T-helper 17 cell (primary cell): ENCODE data around the gene MRPS6. TPM values are rescaled to one million over a fixed set of nuclear protein-coding genes. Genes with fewer than 3 reads are reported as not detected.

ENCODE experiments used
- ATAC-seq: fragments of 150-1000 bp; cut with Tn5 transposase; 2 replicates; pipeline ENCODE4 v1.10.0; 2021; ENCODE audit warnings: mild to moderate bottlenecking, moderate library complexity
- DNase-seq, 3 donors: peaks; one replicate each; pipeline versions ENCODE4 v3.0.0 to v3.0.0-alpha.2; 2020 to 2021
- H3K9me3 ChIP-seq: one replicate; pipeline ENCODE4 v1.7.0; 2013; ENCODE audit warnings: low read length, mild to moderate bottlenecking; ENCODE audit not compliant: control insufficient read depth, poor library complexity, severe bottlenecking
- H3K27ac Mint-ChIP-seq: one replicate; pipeline ENCODE4 v1.8.0; 2022; ENCODE audit warnings: mild to moderate bottlenecking, moderate library complexity, mixed read lengths
- H3K27me3 Mint-ChIP-seq: one replicate; pipeline ENCODE4 v1.8.0; 2022; ENCODE audit warnings: mixed read lengths
- H3K36me3 Mint-ChIP-seq: one replicate; pipeline ENCODE4 v1.8.0; 2022; ENCODE audit warnings: low read depth, mixed read lengths
- H3K4me1 Mint-ChIP-seq: one replicate; pipeline ENCODE4 v1.8.0; 2022; ENCODE audit warnings: mild to moderate bottlenecking, mixed read lengths
- H3K4me3 Mint-ChIP-seq: one replicate; pipeline ENCODE4 v1.8.0; 2022; ENCODE audit warnings: mild to moderate bottlenecking, moderate library complexity, mixed read lengths
- total RNA-seq, 4 donors: library from RNA in 2 of 4; stranded (reverse) in 2 of 4; gene quantifications; one replicate each; pipeline ENCODE4 v1.2.3 and lab custom pipeline; 2022 to 2026

MRPS6 gene
- total RNA-seq, 2 donors from 2014 or later: 21.0 to 26.5 TPM

DNA sequence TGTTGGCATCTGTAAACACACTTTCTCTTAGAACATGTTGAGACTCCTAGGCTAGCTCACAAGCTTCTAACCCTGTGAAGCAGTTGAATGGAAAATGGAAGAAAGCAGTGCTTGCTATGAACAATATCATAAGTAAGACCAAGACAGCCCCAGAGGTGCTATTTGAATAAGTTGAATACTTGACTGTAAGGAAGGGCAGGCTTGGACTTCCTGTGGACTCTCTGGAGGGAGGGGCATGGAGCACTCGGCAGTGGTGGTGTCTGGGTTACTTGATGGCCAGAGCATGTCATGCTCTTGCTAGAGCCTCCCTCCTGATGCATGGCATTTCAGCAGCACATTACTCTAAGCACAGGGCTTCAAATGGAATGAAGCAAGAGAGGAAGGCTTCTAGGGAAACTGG, 60.0 kb downstream of the MRPS6 start:
- no peak for ATAC-seq
- Mint-ChIP-seq H3K27ac (peak overlapping the region; percentile 49), H3K4me3 (no peak overlapping the region), H3K4me1 (peaks cover 38% of the 10 kb centered on the region), H3K36me3 (peaks cover 7% of the 10 kb centered on the region), H3K27me3 (no peaks in the 10 kb centered on the region)
- no peaks in the 10 kb centered on the region for H3K9me3 ChIP-seq
- no peak for DNase-seq

DNA sequence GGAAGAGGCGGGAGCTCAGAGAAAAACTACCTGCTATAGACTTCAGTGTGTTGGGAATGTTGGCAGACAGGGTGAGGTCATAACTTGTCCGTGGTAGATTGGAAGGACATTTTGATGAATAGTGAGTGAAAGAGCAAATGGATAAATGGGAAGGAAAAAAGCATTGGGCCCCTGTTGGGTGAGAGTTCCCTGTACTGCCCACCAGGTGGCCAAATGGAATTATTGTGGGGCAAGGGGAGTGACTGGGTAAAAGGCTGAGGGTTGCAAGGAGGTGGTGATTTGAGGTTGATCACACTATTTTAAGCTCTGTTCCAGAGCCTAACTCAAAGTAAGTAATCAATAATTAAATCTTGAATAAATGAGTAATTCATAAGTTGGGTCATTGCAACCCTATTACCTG, 60.4 kb downstream of the MRPS6 start:
- no peak overlapping the region for H3K4me3 Mint-ChIP-seq
- H3K27me3 Mint-ChIP-seq: no peaks in the 10 kb centered on the region
- peaks cover 34% of the 10 kb centered on the region for H3K4me1 Mint-ChIP-seq
- ATAC-seq (no peak), DNase-seq (no peak)
- peaks cover 7% of the 10 kb centered on the region for H3K36me3 Mint-ChIP-seq
- no peaks in the 10 kb centered on the region for H3K9me3 ChIP-seq
- H3K27ac Mint-ChIP-seq: peak overlapping the region; percentile 49

DNA sequence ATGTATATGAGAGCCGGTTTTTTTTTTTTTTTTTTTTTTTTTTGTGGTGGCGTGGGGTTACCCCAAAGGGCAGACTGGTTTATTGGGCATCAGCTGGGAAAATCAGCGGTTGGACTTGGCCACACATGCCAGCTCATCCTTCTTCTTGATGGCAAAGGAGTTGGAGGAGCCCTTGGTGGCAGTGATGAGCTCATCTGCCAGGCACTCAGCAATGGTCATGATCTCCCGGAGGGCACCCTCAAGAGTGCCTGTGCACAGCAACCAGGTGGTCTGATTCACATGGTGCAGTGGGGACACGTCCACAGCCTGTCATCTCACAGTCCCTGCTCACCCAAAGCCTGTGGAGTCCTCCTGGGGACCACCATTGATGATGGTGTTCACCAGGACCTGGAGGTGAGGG, 62.0 kb downstream of the MRPS6 start:
- DNase-seq (no peak), ATAC-seq (no peak)
- peaks cover 8% of the 10 kb centered on the region for H3K36me3 Mint-ChIP-seq
- peaks cover 26% of the 10 kb centered on the region for H3K4me1 Mint-ChIP-seq
- H3K4me3 Mint-ChIP-seq: no peak overlapping the region
- H3K27ac Mint-ChIP-seq: no peak overlapping the region
- no peaks in the 10 kb centered on the region for H3K9me3 ChIP-seq
- H3K27me3 Mint-ChIP-seq: no peaks in the 10 kb centered on the region

DNA sequence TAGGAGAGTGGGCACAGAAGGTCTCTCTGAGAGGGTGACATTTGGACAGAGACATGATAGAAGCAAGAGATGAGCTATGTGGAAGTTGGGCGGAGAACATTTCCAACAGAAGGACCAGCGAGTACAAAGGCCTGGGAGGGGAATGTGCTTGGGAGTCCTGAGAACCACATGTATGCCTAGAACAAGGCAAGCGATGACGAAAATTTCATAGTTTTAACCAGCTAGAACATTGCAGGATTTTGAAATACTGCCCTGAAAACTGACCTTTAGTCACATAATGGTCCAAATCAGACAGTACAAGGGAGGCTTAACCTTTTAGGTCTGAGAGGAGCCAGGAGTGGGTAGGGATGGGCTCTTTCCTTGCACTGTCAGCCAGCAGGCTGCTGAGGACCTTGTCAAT, 68.0 kb downstream of the MRPS6 start:
- Mint-ChIP-seq H3K4me1 (peaks cover 11% of the 10 kb centered on the region), H3K4me3 (no peak overlapping the region), H3K36me3 (peaks cover 10% of the 10 kb centered on the region), H3K27ac (no peak overlapping the region), H3K27me3 (no peaks in the 10 kb centered on the region)
- ATAC-seq (no peak), DNase-seq (no peak)
- H3K9me3 ChIP-seq: no peaks in the 10 kb centered on the region

DNA sequence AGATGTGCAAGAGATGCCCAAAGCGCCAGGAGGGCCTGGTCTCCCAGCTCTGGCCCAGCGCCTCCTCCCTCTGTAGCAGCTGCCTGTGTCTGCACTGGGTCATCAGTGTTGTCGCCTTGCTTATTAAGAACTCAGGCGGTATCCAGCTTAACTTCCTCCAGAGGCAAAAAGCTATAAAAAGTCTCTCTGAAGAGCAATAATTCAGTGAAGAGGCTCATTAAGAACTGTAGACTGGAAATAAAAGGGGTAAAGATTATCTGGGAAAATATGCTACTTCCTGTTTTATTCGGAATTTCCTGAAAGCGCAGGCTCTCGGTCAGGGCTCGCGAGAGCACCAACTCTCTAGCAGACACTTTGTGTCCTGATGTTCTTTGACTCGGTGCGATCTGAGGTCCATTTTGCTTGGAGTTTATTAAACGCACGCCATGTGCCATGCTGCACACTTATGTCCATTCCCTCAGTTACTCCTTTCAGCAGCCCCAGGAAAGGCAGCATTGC, 70.4 kb downstream of the MRPS6 start:
- H3K9me3 ChIP-seq: no peaks in the 10 kb centered on the region
- ATAC-seq (no peak), DNase-seq (no peak)
- Mint-ChIP-seq H3K27me3 (no peaks in the 10 kb centered on the region), H3K4me3 (no peak overlapping the region), H3K27ac (no peak overlapping the region), H3K4me1 (peaks cover 11% of the 10 kb centered on the region), H3K36me3 (peaks cover 10% of the 10 kb centered on the region)

DNA sequence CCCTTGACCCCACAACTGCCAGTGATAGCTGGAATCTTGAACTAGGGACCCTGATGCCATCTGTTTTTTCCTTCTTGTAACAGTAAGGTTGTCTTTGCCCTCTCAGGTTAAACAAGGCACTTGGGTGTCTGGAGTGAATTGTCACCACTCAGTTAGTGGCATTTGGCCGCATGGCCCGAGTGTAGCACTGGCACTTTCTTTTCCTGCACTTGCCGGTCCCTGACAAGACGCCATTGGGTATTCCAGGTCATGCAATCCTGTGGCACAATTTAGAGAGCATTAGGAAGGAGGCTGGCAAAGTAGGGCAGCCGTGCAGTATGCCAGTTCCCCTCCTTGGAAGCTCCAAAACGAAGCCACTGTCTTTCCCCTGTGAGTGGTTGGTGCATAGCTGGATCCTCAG, 70.8 kb downstream of the MRPS6 start:
- no peak for ATAC-seq
- DNase-seq: no peak
- Mint-ChIP-seq H3K27me3 (no peaks in the 10 kb centered on the region), H3K4me1 (peaks cover 11% of the 10 kb centered on the region), H3K27ac (no peak overlapping the region), H3K36me3 (peaks cover 10% of the 10 kb centered on the region), H3K4me3 (no peak overlapping the region)
- no peaks in the 10 kb centered on the region for H3K9me3 ChIP-seq

DNA sequence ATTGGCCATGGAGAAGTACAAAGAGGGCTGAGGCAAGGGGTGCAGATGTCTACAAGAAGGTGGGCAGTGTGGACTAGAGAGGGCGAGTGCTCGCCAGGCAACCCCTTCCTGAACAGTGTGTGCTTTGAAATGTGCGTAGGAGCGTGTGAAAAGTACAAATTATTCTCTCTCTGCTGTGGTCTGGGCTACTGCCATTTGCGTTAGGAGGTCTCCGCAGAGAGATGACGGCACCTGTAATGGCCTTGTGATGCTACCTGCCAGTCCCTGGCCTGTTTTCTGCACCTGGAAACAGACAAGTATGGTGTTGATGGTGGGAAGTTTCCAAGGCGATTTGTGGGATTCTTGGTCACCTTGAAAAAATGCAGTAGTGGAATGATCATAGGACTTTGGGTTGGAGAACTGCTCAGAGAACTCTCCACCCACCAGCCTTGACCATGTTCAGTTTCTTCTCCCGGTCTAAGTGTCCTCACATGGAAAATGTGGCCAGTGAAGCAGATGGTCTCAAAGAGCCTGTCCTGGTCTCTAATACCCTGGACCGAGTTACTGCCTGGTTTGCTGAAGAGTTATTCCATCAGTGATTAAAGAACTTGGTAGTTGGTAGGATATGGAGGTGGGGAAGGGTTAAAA, 74.5 kb downstream of the MRPS6 start:
- no peaks in the 10 kb centered on the region for H3K9me3 ChIP-seq
- H3K27me3 Mint-ChIP-seq: no peaks in the 10 kb centered on the region
- DNase-seq (no peak), ATAC-seq (no peak)
- no peak overlapping the region for H3K4me3 Mint-ChIP-seq
- peaks cover 3% of the 10 kb centered on the region for H3K36me3 Mint-ChIP-seq
- no peak overlapping the region for H3K27ac Mint-ChIP-seq
- peaks cover 2% of the 10 kb centered on the region for H3K4me1 Mint-ChIP-seq

DNA sequence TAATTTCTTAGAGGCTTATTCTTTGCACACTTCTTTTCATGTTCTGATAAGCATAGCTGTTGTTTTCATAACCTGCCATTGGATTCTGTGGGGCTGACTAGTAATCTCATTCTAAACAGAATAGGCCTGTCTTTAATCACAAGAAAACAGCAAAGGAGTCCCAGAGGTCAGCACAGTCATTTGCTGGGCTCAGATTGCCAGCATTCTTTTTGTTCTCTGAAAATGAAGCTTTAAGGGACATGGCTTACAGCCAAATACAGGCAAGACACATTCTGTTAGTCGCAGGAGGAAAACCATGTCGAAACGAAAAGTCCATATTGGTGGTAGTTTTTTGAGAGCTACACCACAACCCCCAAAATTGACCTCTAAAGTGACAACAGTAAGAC, 75.0 kb downstream of the MRPS6 start:
- Mint-ChIP-seq H3K27ac (no peak overlapping the region), H3K36me3 (peaks cover 3% of the 10 kb centered on the region), H3K4me3 (no peak overlapping the region), H3K27me3 (no peaks in the 10 kb centered on the region), H3K4me1 (no peaks in the 10 kb centered on the region)
- no peaks in the 10 kb centered on the region for H3K9me3 ChIP-seq
- no peak for DNase-seq
- ATAC-seq: no peak

DNA sequence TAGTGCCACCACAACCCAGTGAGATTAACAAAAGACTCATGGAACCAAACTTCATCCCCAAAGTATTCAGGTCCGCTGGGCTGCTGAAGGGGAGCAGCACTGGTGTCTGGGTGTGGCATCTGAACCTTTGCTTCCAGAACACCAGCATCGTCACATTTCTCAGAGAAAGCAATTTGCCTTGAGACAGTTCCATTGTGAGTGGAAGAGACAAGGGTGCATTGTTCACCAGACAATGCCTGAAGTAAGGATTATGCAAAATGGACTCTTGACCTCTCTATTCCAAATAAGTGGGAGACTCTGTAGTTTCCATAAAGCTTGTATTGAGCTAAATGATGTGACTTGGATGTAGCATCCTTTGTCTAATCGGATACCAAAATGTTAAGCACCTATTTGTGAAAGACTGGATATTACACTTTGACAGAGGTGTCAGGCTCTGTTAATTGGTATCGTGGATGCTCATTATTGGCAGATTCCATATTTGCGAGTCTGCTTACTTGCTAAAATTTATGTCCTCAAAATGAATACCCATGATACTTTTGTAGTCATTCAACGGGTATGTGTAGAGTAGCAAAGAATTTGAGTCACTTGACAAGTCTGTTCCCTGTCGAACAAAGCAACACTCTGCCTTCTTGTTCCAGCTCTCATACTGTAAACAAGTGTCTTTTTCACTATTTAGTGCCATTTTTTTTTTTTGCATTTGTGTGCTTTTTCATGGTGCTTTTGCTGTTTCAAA, 75.6 kb downstream of the MRPS6 start:
- ATAC-seq (no peak), DNase-seq (no peak)
- Mint-ChIP-seq H3K36me3 (peaks cover 3% of the 10 kb centered on the region), H3K4me3 (no peak overlapping the region), H3K4me1 (no peaks in the 10 kb centered on the region), H3K27me3 (no peaks in the 10 kb centered on the region), H3K27ac (no peak overlapping the region)
- no peaks in the 10 kb centered on the region for H3K9me3 ChIP-seq

DNA sequence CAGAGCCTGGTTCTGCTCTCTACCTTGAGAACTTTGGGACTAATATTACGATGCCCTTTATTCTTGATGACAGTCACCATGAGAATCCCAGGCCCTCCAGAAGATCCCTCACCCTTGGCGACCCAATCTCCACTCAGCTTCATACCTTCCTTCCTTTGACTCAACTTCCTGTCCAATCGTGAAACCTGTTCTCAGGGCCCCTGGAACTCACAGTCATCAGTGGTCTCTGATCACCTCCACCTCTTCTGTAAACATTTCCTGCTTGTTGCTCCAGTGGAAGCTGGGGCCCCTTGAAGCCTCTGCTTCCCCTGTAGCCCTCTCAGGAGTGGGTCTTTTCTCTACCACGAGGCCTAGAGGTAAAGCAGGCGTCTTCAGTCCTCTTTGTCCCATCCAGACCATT, 79.1 kb downstream of the MRPS6 start:
- no peak overlapping the region for H3K4me3 Mint-ChIP-seq
- no peak for DNase-seq
- H3K27ac Mint-ChIP-seq: no peak overlapping the region
- no peaks in the 10 kb centered on the region for H3K4me1 Mint-ChIP-seq
- H3K9me3 ChIP-seq: no peaks in the 10 kb centered on the region
- ATAC-seq: no peak
- no peaks in the 10 kb centered on the region for H3K36me3 Mint-ChIP-seq
- no peaks in the 10 kb centered on the region for H3K27me3 Mint-ChIP-seq

DNA sequence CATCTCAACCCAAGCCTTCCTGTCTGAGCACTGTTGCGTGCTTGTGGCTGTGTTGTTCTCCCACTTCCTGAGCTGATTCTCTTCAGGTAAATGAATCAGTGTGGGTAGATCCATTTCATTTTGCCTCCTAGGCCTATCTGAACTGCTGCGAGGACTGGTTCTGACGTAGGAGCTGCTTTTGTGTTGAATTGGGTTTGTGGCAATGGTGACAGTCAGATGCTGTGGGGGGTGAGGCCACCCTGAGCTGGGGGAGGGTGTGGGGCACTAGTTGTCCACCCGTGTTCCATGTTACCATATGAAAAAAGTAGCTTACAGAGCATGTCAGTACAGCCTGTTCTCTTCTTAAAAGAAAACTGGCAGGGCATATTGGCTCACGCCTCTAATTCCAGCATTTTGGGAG, 81.5 kb downstream of the MRPS6 start:
- no peak overlapping the region for H3K27ac Mint-ChIP-seq
- H3K4me1 Mint-ChIP-seq: no peaks in the 10 kb centered on the region
- H3K9me3 ChIP-seq: no peaks in the 10 kb centered on the region
- no peak for DNase-seq
- no peaks in the 10 kb centered on the region for H3K27me3 Mint-ChIP-seq
- ATAC-seq: no peak
- no peak overlapping the region for H3K4me3 Mint-ChIP-seq
- no peaks in the 10 kb centered on the region for H3K36me3 Mint-ChIP-seq

DNA sequence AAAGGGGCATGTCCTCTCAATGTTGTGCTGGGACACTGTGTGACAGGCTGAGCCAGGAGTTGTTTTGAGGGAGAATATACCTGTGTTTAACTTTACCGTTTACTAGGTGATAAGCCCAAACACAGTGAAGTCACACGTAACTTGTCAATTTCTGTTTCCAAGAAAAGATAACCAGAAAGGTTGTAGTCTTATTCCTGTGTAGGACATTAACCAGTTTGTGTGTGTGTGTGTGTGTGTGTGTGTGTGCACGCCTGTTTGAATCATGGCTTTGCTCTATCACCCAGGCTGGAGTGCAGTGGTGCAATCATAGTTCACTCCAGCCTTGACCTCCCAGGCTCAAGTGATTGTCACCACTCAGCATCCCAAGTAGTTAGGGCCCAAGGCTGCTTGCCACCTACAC, 83.6 kb downstream of the MRPS6 start:
- Mint-ChIP-seq H3K27ac (no peak overlapping the region), H3K27me3 (no peaks in the 10 kb centered on the region), H3K4me3 (no peak overlapping the region), H3K36me3 (no peaks in the 10 kb centered on the region), H3K4me1 (no peaks in the 10 kb centered on the region)
- no peaks in the 10 kb centered on the region for H3K9me3 ChIP-seq
- ATAC-seq (no peak), DNase-seq (no peak)

DNA sequence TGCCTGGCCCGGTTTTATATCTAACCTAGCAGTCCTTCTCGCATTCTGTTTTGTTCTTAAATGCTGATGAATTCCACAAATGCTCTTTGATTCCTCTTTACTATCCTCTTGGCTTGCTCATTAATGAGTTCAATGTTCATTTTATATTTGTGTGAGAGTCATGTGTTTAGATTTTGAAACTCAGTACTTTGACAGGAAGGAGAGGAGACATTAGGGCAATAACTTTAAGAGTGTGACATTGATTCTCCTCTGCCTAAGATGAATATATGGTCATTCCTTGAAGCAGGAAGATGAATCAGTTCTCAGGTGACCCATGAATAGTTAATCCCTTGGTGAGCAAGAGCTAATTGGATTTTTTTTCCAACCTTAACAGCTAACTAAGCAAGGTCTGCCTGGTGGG, 84.1 kb downstream of the MRPS6 start:
- ATAC-seq (no peak), DNase-seq (no peak)
- Mint-ChIP-seq H3K27me3 (no peaks in the 10 kb centered on the region), H3K27ac (no peak overlapping the region), H3K4me3 (no peak overlapping the region), H3K4me1 (no peaks in the 10 kb centered on the region), H3K36me3 (no peaks in the 10 kb centered on the region)
- H3K9me3 ChIP-seq: no peaks in the 10 kb centered on the region
